ENCODE data around the gene RUSC2.

The RUSC2 gene

DNA sequence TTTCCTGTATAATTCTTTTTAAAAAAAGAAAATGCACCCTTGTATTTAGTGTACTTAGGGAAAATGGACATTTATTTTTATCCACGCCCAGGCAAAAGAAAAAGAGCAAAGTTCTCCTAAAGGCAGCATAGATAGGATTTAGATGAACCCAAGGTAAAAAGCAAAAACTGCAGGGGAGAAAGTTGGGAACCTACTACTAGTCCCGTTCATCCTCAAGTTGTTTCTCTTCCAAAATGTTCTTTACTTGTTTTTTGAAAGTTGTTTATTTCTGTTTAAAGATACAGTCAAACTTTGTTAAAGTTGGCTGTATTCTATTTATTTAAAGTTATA, 9.8 kb downstream of the RUSC2 start:
- Histone ChIP-seq H3K9me3 (ENCODE audit: control insufficient read depth, insufficient read depth, low read depth, low read length) (no peaks in the 10 kb centered on the region), H3K4me1 (ENCODE audit: control insufficient read depth, insufficient read depth, low read length) (no peaks in the 10 kb centered on the region), H3K4me3 (ENCODE audit: low read depth, low read length) (no peak overlapping the region), H3K36me3 (ENCODE audit: control insufficient read depth in 2 of 2, insufficient read depth in 1 of 2, low read length in 2 of 2) (no peaks in the 10 kb centered on the region), H3K27ac (ENCODE audit: extremely low read depth, low read depth, low read length) (no peak overlapping the region)
- ChIA-PET CTCF (interaction anchor here (0.7 kb wide), 1 partner anchor 19 kb away, joined by 3 read pairs; no protein-coding TSS in a partner anchor), POLR2A (interaction anchor here (1.6 kb wide), 1 partner anchor 19 kb away, joined by 4 read pairs; no protein-coding TSS in a partner anchor)
- TF ChIP-seq ZNF404 (tag by site-specific recombination; IDR thresholded peaks at IDR 0.05): no peak
- TF ChIP-seq SP7 (tag by site-specific recombination; IDR thresholded peaks at IDR 0.05): no peak
- TF ChIP-seq ZNF248 (tag by site-specific recombination; IDR thresholded peaks at IDR 0.05): no peak
- no peak for TF ChIP-seq YY2 (tag by site-specific recombination; IDR thresholded peaks at IDR 0.05)
- no peak for TF ChIP-seq ZNF600 (tag by site-specific recombination; IDR thresholded peaks at IDR 0.05)
- TF ChIP-seq ZNF223 (tag by site-specific recombination; IDR thresholded peaks at IDR 0.05): no peak
- TF ChIP-seq TCF7L2 (IDR thresholded peaks at IDR 0.05; ENCODE audit: borderline replicate concordance, low read depth, low read length): no peak
- TF ChIP-seq SETDB1 (IDR thresholded peaks at IDR 0.05; ENCODE audit: insufficient read length, low read length): no peak
- no peak for TF ChIP-seq ZNF626 (tag by site-specific recombination; IDR thresholded peaks at IDR 0.05)
- TF ChIP-seq, protein P1, sequence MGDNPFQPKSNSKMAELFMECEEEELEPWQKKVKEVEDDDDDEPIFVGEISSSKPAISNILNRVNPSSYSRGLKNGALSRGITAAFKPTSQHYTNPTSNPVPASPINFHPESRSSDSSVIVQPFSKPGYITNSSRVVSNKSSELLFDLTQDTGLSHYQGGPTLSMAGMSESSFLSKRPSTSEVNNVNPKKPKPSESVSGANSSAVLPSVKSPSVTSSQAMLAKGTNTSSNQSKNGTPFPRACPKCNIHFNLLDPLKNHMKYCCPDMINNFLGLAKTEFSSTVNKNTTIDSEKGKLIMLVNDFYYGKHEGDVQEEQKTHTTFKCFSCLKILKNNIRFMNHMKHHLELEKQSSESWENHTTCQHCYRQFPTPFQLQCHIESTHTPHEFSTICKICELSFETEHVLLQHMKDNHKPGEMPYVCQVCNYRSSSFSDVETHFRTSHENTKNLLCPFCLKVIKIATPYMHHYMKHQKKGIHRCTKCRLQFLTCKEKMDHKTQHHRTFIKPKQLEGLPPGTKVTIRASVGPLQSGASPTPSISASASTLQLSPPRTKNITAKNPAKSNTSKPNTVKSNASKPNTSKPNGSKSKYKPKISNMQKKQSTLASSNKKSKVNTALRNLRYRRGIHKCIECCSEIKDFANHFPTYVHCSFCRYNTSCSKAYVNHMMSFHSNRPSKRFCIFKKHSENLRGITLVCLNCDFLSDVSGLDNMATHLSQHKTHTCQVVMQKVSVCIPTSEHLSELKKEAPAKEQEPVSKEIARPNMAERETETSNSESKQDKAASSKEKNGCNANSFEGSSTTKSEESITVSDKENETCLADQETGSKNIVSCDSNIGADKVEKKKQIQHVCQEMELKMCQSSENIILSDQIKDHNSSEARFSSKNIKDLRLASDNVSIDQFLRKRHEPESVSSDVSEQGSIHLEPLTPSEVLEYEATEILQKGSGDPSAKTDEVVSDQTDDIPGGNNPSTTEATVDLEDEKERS (tag by site-specific recombination; IDR thresholded peaks at IDR 0.05): no peak

DNA sequence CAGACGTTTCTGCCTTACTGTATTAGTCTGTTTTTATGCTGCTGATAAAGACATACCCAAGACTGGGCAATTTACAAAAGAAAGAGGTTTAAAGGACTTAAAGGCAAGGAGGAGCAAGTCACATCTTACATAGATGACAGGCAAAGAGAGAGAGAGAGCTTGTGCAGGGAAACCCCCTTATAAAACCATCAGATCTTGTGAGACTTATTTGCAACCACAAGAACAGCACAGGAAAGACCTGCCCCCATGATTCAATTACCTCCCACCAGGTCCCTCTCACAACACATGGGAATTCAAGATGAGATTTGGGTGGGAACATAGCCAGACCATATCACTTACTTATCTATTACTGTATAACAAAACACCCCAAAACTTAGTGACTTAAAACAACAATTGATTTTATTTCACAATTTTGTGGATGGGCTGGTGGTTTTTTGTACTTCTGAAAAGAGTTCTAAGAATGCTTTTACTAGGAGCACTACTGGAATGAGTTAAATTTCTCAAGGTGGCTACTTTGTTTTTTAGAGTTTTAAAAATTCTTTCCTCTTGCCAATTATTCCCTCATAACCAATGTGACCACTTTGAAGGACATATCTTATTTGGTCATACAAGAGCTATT, 10.3 kb downstream of the RUSC2 start:
- Histone ChIP-seq H3K4me1 (ENCODE audit: control insufficient read depth, insufficient read depth, low read length) (no peaks in the 10 kb centered on the region), H3K4me3 (ENCODE audit: low read depth, low read length) (no peak overlapping the region), H3K27ac (ENCODE audit: extremely low read depth, low read depth, low read length) (no peak overlapping the region), H3K36me3 (ENCODE audit: control insufficient read depth in 2 of 2, insufficient read depth in 1 of 2, low read length in 2 of 2) (no peaks in the 10 kb centered on the region), H3K9me3 (ENCODE audit: control insufficient read depth, insufficient read depth, low read depth, low read length) (no peaks in the 10 kb centered on the region)
- TF ChIP-seq SETDB1 (IDR thresholded peaks at IDR 0.05; ENCODE audit: insufficient read length, low read length): peak; percentile 62
- TF ChIP-seq, protein P2, sequence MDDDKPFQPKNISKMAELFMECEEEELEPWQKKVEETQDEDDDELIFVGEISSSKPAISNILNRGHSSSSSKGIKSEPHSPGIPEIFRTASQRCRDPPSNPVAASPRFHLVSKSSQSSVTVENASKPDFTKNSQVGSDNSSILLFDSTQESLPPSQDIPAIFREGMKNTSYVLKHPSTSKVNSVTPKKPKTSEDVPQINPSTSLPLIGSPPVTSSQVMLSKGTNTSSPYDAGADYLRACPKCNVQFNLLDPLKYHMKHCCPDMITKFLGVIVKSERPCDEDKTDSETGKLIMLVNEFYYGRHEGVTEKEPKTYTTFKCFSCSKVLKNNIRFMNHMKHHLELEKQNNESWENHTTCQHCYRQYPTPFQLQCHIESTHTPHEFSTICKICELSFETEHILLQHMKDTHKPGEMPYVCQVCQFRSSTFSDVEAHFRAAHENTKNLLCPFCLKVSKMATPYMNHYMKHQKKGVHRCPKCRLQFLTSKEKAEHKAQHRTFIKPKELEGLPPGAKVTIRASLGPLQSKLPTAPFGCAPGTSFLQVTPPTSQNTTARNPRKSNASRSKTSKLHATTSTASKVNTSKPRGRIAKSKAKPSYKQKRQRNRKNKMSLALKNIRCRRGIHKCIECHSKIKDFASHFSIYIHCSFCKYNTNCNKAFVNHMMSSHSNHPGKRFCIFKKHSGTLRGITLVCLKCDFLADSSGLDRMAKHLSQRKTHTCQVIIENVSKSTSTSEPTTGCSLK (tag by site-specific recombination; IDR thresholded peaks at IDR 0.05): no peak
- POLR2A ChIA-PET: interaction anchor here (0.7 to 1.6 kb wide), 2 partner anchors 16 to 18 kb away, joined by 3 to 4 read pairs; no protein-coding TSS in a partner anchor
- CTCF ChIA-PET: interaction anchor here (0.6 to 1.6 kb wide), 4 partner anchors 11 to 53 kb away, joined by 3 to 7 read pairs (median 3); partner anchors contain the start of gene RUSC2

DNA sequence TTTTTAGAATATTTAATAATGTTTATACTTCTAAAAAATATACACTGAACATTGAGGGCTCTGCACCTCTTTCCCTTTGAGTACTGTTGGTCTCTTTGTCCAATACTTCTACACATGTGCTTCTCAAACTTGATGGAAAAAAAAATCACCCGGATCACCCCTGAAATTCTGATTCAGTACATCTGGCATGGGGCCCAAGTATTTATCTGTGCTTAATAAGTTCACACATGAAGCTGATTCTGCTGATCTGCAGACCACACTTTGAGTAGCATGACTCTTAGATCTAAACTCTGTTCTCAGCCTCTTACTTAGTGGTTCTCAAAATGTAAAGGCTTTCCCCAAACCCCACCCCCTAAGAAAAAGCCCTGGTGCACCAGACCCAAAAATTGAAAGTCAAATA, 12.0 kb downstream of the RUSC2 start:
- CTCF ChIA-PET: interaction anchor here (1.6 kb wide), 1 partner anchor 13 kb away, joined by 7 read pairs; the partner anchor contains the start of gene RUSC2
- H3K9me3 ChIP-seq (ENCODE audit: control insufficient read depth, insufficient read depth, low read depth, low read length): no peaks in the 10 kb centered on the region
- no peaks in the 10 kb centered on the region for H3K36me3 ChIP-seq (ENCODE audit: control insufficient read depth in 2 of 2, insufficient read depth in 1 of 2, low read length in 2 of 2)
- no peak overlapping the region for H3K27ac ChIP-seq (ENCODE audit: extremely low read depth, low read depth, low read length)
- no peaks in the 10 kb centered on the region for H3K4me1 ChIP-seq (ENCODE audit: control insufficient read depth, insufficient read depth, low read length)
- POLR2A ChIA-PET: no interaction called here
- H3K4me3 ChIP-seq (ENCODE audit: low read depth, low read length): no peak overlapping the region
- TF ChIP-seq YY2 (tag by site-specific recombination; IDR thresholded peaks at IDR 0.05) (no peak), ZNF558 (tag by site-specific recombination; IDR thresholded peaks at IDR 0.05) (no peak), ZNF473 (tag by site-specific recombination; IDR thresholded peaks at IDR 0.05) (no peak), ZNF416 (tag by site-specific recombination; IDR thresholded peaks at IDR 0.05) (no peak), ZNF585B (tag by site-specific recombination; IDR thresholded peaks at IDR 0.05) (no peak), ZEB2 (tag by site-specific recombination; IDR thresholded peaks at IDR 0.05) (no peak), SCRT2 (tag by site-specific recombination; IDR thresholded peaks at IDR 0.05) (no peak)
- TF ChIP-seq, protein P1 (tag by site-specific recombination; IDR thresholded peaks at IDR 0.05): no peak
- TF ChIP-seq, protein P3, sequence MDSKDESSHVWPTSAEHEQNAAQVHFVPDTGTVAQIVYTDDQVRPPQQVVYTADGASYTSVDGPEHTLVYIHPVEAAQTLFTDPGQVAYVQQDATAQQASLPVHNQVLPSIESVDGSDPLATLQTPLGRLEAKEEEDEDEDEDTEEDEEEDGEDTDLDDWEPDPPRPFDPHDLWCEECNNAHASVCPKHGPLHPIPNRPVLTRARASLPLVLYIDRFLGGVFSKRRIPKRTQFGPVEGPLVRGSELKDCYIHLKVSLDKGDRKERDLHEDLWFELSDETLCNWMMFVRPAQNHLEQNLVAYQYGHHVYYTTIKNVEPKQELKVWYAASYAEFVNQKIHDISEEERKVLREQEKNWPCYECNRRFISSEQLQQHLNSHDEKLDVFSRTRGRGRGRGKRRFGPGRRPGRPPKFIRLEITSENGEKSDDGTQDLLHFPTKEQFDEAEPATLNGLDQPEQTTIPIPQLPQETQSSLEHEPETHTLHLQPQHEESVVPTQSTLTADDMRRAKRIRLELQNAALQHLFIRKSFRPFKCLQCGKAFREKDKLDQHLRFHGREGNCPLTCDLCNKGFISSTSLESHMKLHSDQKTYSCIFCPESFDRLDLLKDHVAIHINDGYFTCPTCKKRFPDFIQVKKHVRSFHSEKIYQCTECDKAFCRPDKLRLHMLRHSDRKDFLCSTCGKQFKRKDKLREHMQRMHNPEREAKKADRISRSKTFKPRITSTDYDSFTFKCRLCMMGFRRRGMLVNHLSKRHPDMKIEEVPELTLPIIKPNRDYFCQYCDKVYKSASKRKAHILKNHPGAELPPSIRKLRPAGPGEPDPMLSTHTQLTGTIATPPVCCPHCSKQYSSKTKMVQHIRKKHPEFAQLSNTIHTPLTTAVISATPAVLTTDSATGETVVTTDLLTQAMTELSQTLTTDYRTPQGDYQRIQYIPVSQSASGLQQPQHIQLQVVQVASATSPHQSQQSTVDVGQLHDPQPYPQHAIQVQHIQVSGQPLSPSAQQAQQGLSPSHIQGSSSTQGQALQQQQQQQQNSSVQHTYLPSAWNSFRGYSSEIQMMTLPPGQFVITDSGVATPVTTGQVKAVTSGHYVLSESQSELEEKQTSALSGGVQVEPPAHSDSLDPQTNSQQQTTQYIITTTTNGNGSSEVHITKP (tag by site-specific recombination; IDR thresholded peaks at IDR 0.05): no peak
